BJ (cell line): ENCODE data around the gene ST6GAL1. TPM values are rescaled to one million over a fixed set of nuclear protein-coding genes. Genes with fewer than 3 reads are reported as not detected.
"Not testable (repeated sequence)": the region's sequence is repeated elsewhere in the genome, so short reads cannot be mapped to it uniquely, and the experiment has no call there.

ENCODE experiments used
- CTCF ChIA-PET: fragments of 350-600 bp; formaldehyde crosslinking; extraction: SDS; loops from one replicate; lab custom pipeline; 2021; ENCODE audit warnings: antibody characterized with exemption, inconsistent platforms; lab: Yijun Ruan, JAX
- POLR2A ChIA-PET: fragments of 300-600 bp; sonication (Branson Sonifier 250); formaldehyde crosslinking; extraction: SDS; loops from one replicate; lab custom pipeline; 2021; ENCODE audit warnings: antibody characterized with exemption; lab: Charles Lee
- DNase-seq: peaks from one replicate; pipeline ENCODE4 v3.0.0-alpha.2; 2011; ENCODE audit warnings: low read depth
- H3K27me3 ChIP-seq: 2 replicates; pipeline ENCODE4 v1.6.0; 2011; ENCODE audit warnings: low read length; ENCODE audit not compliant: control insufficient read depth, insufficient read depth
- H3K36me3 ChIP-seq: 2 replicates; pipeline ENCODE4 v1.5.1; 2011; ENCODE audit warnings: low read length; ENCODE audit not compliant: control insufficient read depth, insufficient read depth
- H3K4me3 ChIP-seq: 2 replicates; pipeline ENCODE4 v1.5.1; 2011; ENCODE audit warnings: low read depth, mild to moderate bottlenecking, control low read depth, low read length
- polyA plus RNA-seq: library from polyadenylated mRNA; depleted of rRNA; stranded (reverse); fragments of >200 nt; gene quantifications from 2 replicates; pipeline ENCODE4 v1.2.3, GENCODE V29; 2011
- TF ChIP-seq, protein P1 (sequence below): IDR thresholded peaks from 2 replicates; pipeline ENCODE4 v1.5.1; 2011; ENCODE audit warnings: low read depth, mild to moderate bottlenecking, control low read depth, inconsistent platforms, low read length, moderate library complexity; ENCODE audit not compliant: insufficient read depth

The ST6GAL1 gene
- polyA plus RNA-seq, 1 experiment, result 1.5 TPM

- POLR2A ChIA-PET, result no interaction called here
- no peak overlapping the region for H3K4me3 ChIP-seq
Measured at GRCh38 chr3:186950402-186951093, 20.2 kb downstream of the ST6GAL1 start.

GRCh38 chr3:186951640-186952552, 21.6 kb downstream of the ST6GAL1 start:
- ChIA-PET CTCF (no interaction called here), POLR2A (no interaction called here)
- Histone ChIP-seq H3K27me3 (no peaks in the 10 kb centered on the region), H3K36me3 (no peaks in the 10 kb centered on the region), H3K4me3 (no peak overlapping the region)
- TF ChIP-seq, protein P1, sequence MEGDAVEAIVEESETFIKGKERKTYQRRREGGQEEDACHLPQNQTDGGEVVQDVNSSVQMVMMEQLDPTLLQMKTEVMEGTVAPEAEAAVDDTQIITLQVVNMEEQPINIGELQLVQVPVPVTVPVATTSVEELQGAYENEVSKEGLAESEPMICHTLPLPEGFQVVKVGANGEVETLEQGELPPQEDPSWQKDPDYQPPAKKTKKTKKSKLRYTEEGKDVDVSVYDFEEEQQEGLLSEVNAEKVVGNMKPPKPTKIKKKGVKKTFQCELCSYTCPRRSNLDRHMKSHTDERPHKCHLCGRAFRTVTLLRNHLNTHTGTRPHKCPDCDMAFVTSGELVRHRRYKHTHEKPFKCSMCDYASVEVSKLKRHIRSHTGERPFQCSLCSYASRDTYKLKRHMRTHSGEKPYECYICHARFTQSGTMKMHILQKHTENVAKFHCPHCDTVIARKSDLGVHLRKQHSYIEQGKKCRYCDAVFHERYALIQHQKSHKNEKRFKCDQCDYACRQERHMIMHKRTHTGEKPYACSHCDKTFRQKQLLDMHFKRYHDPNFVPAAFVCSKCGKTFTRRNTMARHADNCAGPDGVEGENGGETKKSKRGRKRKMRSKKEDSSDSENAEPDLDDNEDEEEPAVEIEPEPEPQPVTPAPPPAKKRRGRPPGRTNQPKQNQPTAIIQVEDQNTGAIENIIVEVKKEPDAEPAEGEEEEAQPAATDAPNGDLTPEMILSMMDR, result no peak
- DNase-seq, result no peak

More at GRCh38 chr3:186950402-186951093, 20.2 kb downstream of the ST6GAL1 start:
- H3K36me3 ChIP-seq, result no peaks in the 10 kb centered on the region
- CTCF ChIA-PET, result no interaction called here
- no peak for DNase-seq
- TF ChIP-seq, protein P1, result no peak
- H3K27me3 ChIP-seq, result no peaks in the 10 kb centered on the region

DNA sequence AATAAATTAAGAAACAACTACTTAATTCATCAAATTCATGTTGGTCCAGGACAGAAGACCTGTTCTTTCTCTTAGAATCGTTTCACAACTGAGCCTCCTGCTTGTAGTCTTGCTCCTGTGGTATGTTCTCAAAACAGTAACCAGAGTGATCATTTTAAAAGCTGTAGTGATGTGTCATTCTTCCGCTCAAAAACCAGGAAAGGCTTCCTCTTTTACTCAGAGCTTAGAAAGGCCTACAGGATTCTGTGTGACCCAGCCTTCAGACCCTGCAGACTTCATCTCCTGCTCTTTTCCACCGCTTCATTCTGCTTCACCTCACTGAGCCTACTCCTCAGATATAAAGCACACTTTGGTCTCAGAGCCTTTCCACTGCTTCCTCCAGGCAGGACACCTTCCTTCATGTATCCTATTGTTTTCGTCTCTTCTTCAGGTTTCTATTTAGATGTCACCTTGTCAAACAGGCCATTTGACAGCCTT, 22.7 kb downstream of the ST6GAL1 start:
- Histone ChIP-seq H3K4me3 (no peak overlapping the region), H3K27me3 (no peaks in the 10 kb centered on the region), H3K36me3 (no peaks in the 10 kb centered on the region)
- TF ChIP-seq, protein P1, result no peak
- ChIA-PET POLR2A (no interaction called here), CTCF (interaction anchor here (0.9 kb wide), 1 partner anchor 212 kb away, joined by 5 read pairs; no protein-coding TSS in a partner anchor)
- DNase-seq, result no peak

DNA sequence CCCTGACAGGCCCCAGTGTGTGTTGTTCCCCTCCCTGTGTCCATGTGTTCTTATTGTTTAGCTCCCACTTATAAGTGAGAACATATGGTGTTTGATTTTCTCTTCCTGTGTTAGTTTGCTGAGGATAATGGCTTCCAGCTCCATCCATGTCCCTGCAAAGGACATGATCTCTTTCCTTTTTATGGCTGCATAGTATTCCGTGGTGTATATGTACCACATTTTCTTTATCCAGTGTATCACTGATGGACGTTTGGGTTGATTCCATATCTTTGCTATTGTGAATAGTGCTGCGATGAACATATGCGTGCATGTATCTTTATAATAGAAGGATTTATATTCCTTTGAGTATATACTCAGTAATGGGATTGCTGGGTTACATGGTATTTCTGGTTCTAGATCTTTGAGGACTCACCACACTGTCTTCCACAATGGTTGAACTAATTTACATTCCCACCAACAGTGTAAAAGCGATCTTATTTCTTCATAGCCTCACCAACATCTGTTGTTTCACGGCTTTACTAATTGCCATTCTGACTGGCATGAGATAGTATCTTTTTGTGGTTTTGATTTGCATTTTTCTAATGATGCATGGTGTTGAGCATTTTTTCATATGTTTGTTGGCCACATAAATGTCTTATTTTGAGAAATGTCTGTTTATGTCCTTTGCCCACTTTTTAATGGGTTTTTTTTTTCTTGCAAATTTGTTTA, 23.8 kb downstream of the ST6GAL1 start:
- CTCF ChIA-PET, result interaction anchor here (0.6 to 0.9 kb wide), 3 partner anchors 9 to 540 kb away, joined by 3 to 5 read pairs (median 3); no protein-coding TSS in a partner anchor
- POLR2A ChIA-PET, H3K4me3 ChIP-seq, H3K27me3 ChIP-seq, H3K36me3 ChIP-seq, DNase-seq: not testable (repeated sequence)

DNA sequence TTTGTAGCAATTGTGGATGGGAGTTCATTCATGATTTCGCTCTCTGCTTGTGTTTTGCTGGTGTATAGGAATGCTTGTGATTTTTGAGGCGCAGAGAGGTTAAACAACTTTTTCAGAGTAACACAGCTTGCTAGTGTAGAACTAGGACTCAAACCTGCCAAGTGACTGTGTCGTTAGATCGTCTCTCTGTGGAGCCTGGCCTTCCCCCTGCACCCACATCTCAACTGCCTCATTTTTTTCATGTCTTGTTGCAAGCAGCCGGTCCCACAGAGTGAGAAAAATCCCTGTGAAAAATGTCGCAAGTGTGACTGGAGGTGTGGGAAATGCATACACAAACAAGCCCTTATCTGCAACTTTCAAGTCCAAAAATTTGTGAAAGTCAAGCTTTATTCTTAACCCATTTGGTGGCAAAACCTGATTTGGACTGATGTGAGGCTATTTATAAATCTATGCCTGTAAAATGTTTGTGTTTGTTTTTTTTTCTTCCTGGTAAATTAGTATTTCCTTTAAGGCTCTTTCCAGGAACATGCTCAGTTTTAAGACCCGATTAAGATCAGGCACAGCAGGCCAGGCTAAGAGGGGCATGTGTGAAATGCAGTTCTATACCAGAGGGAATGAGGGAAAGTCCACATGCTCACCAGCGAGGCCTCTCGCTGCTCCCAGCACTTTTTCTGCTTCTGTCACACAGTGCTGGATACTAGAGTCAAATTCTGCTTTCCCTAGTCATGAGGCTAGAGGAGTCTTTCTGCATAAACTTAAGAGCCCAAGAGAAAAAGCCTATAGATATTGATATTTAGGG, 25.8 kb downstream of the ST6GAL1 start:
- POLR2A ChIA-PET, result no interaction called here
- H3K4me3 ChIP-seq, result no peak overlapping the region
- H3K36me3 ChIP-seq, result no peaks in the 10 kb centered on the region
- no peak for DNase-seq
- no peaks in the 10 kb centered on the region for H3K27me3 ChIP-seq
- TF ChIP-seq, protein P1, result no peak
- CTCF ChIA-PET, result no interaction called here
